Measurements from ENCODE around the gene CEP112.
A peak's percentile ranks its signal among the peaks of the same experiment; 100 is the strongest.

Gene CEP112

DNA sequence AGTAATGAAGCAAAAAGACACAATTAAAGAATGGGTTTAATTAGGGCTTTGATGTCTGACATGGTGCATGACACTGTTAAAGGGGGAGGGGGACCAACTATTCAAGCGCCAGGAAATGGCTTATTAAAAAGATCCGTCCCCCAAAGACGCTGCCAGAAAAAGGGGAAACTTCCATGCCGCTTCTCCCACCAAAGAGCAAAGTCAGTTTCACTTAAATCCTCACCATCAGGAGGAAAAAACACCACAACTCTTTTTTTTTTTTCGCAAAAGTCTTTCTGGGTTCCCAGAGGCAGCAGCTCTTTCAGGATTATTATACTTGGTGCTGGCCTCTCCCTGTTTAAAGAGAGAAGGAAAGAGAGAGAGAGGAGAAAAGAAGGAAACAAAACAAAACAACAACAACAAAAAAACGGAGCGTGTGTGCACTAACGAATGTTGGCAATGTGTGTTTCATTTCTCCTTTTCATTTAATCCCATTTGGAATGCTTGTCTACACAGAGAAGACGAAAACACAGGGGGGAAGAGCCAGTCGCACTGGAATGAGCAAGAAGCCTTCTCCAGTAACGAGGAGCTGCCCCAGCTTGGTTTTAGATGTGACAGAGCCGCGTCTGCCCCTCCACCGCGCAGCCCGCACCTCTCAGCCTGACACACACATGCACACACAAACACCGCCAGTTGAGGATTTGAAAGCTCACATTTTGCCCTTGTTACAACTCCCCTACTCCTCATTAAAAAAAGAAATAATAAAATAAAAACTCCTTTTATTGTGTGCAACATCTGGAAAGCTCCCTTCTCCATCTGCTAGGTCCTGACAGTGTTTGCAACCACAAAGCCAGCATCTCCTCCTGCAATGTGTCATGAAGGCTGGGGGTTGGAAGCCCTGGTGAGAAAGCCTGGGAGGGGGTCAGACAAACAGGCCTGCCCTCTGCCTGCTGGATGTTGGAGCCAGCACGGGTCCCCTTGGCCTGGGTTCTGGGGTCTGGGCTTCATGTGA, 597.8 kb downstream of the CEP112 start:
- TF ChIP-seq ZFX (IDR thresholded peaks at IDR 0.05; ENCODE audit: borderline replicate concordance): no peak
- TF ChIP-seq, protein P1, sequence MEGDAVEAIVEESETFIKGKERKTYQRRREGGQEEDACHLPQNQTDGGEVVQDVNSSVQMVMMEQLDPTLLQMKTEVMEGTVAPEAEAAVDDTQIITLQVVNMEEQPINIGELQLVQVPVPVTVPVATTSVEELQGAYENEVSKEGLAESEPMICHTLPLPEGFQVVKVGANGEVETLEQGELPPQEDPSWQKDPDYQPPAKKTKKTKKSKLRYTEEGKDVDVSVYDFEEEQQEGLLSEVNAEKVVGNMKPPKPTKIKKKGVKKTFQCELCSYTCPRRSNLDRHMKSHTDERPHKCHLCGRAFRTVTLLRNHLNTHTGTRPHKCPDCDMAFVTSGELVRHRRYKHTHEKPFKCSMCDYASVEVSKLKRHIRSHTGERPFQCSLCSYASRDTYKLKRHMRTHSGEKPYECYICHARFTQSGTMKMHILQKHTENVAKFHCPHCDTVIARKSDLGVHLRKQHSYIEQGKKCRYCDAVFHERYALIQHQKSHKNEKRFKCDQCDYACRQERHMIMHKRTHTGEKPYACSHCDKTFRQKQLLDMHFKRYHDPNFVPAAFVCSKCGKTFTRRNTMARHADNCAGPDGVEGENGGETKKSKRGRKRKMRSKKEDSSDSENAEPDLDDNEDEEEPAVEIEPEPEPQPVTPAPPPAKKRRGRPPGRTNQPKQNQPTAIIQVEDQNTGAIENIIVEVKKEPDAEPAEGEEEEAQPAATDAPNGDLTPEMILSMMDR (IDR thresholded peaks at IDR 0.05): no peak
- no peak overlapping the region for H3K27ac ChIP-seq

DNA sequence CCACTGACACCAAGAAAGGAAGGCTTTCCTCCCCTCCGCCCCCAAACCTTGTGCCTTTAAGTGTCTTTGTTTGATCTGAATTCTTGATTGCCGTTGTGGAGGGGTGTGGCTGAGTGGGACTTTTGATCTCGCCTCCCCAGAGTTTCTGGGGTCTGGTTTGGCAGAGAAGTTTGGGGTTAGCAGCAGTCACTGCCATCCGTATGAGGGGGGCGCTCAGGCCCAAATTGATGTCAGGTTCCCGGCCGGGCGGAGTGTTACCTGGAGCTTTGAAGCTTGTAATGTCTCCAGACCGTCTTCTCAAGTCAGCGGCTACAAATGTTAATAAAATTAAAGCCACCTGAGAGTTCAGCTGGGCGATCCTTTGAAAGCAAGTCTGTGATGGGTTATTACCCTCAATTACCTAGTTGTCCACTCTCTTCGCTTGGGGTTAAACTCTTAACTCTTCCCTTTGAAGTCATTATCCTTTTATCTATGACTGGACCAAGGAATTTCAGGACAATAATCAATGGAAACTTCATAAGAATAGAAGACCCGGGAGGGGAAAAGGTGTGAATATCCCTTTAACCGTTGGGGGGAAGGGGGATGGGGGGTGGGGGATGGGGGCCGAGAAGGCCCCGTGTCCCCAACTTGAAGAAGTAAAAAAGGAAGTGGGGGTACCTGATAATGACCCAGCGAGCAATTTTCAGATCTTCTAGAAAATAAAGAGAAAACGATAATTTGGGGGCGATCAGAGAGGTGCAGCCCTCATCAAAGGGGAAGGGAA, 598.7 kb downstream of the CEP112 start:
- no peak overlapping the region for H3K27ac ChIP-seq
- TF ChIP-seq, protein P1 (IDR thresholded peaks at IDR 0.05): no peak
- no peak for TF ChIP-seq ZFX (IDR thresholded peaks at IDR 0.05; ENCODE audit: borderline replicate concordance)

DNA sequence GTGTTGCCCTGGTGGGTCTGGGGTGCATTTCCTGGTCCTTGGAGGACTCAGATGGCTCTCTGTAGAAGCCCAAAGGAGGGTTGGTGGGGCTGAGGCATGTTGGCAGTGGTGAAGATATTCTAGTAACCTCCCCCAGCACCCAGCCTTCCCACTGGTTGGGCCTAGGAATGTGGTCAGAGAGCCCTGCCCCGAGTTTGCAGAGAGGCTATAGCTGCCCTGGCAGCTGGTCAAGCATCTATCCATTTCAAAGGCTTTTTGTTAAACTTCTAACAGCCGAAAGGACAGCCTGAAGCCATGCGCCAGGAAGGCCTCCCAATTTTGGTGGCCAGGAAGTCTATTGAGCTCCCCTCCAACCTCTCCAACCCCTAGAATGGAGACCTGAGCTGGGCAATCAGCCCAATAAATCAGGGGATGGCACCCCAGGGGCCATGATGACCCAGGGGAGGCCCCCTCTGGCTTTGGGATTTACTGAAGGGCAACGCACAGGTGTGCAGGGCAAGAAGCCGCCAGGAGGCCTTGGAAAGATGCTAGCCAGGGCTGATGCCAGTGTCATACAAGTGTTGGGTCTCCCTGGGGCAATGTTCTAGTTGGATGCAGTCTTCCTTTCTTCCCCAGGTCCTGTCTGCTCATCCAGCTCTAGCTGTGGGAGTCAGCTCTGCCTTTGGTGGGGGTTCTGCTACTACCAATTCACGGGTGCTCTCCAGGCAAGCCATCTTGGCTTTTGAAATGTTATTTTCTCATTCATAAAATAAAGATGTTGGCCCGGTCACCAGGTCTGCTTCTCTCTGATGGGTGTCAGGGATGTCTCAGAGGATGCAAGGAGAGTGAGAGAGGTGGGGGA, 599.6 kb downstream of the CEP112 start:
- no peak for TF ChIP-seq ZFX (IDR thresholded peaks at IDR 0.05; ENCODE audit: borderline replicate concordance)
- TF ChIP-seq, protein P1 (IDR thresholded peaks at IDR 0.05): no peak
- no peak overlapping the region for H3K27ac ChIP-seq

DNA sequence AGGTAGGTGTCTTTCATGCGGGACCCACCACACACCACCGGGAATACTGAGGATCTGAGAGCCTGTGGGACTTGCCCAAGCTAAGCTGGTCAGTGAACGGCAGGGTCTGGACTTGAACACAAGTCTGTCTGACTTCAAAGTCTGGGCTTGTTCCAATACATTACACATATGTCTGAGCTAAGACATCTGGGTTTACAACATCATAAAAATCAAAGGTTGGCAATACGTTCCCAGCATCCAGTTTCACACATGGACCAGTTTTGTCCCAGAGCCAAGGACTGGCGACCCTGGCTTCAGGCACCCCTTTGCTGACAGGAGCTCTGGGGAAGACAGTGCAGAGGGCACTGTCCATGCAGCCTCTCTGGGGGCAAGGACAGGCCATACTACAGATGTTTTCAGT, 602.6 kb downstream of the CEP112 start:
- H3K27ac ChIP-seq: no peak overlapping the region
- no peak for TF ChIP-seq ZFX (IDR thresholded peaks at IDR 0.05; ENCODE audit: borderline replicate concordance)

DNA sequence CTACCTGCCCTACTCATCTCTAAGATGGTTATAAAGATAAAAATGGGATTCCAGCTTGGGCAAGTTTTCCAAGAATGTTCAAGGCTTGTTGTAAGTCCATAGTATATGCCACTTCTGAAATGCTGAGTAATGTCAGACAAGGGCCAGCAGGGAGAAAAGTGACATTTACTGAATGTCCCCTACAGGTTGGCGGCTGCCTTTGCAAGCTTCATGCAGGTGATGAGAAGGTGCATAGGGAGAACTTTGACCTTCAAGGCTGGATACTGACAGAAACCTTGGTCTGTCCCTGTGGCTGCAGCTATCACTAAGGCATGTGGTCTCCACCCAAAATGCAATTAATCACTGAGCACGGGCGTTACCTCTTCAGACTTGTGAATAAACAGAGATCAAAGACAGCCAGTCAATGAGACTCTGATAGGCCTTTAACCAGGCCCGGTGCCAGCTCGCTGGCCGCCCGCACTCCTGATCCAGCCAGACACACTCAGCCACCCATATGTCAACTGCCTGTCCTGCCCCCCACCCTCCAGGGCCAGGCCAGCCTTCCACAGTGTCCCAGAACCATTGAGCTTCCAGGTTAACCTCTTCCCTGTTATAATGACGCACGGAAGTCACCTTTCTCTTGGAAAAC, 603.6 kb downstream of the CEP112 start:
- H3K27ac ChIP-seq: no peak overlapping the region
- no peak for TF ChIP-seq ZFX (IDR thresholded peaks at IDR 0.05; ENCODE audit: borderline replicate concordance)
- TF ChIP-seq, protein P1 (IDR thresholded peaks at IDR 0.05): peak; percentile 24

DNA sequence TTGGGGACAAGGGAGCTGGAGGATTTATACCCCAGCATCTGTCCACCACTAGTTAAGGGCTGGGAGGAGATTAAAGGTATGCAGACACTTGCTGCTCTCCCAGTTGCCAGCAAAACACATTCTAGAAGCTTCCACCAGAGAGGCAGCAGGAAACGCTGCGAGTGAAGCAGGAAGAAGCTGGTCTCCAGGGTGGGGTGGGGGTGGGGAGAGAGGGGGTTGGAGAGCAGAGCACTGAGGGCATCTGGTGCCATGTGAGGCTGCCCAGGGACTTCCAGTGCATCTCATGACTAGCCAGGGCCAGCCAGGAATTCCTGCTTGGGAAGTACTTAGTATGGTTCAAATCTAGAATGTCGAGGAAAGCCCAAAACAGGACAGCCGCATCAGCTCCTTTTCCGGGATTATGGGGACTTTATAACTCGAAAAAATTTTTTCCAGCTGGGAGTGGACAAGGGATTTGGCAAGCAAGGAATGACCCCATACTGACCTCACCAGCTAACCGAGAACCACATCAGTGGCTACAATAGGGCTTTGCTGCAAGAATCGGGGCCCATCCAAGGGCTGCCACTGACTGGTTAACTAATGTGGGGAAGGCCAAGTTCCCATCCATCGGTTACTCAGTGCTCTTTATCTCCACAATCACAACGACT, 604.3 kb downstream of the CEP112 start:
- TF ChIP-seq ZFX (IDR thresholded peaks at IDR 0.05; ENCODE audit: borderline replicate concordance): no peak
- TF ChIP-seq, protein P1 (IDR thresholded peaks at IDR 0.05): no peak
- no peak overlapping the region for H3K27ac ChIP-seq
